Epidermal melanocyte (primary cell): ENCODE results near the gene INPPL1.

Experiments used
- DNase-seq: peaks from one replicate; pipeline ENCODE4 v3.0.0; 2011; ENCODE audit warnings: low spot score; ENCODE audit not compliant: insufficient read length

The INPPL1 gene

DNA sequence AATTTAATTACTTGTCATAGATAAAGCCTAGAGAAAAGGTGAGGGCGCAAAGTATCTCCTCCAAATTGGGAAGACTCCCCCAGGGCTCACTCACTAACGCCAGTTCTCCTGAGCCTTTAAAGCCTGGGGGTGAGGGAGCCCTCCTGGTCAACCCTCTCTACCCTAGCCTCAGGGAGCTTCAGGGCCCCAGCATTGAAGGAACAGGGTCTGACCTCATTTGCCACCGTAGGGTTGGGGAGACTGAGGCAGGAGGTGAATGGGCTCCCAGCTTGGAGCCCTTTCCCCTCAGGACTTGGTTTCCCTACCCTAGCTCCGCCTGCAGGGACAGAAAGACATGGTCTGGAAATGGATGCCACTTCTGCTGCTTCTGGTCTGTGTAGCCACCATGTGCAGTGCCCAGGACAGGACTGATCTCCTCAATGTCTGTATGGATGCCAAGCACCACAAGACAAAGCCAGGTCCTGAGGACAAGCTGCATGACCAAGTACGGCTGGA lies 6.3 kb upstream of the INPPL1 start:
- DNase-seq: no peak

DNA sequence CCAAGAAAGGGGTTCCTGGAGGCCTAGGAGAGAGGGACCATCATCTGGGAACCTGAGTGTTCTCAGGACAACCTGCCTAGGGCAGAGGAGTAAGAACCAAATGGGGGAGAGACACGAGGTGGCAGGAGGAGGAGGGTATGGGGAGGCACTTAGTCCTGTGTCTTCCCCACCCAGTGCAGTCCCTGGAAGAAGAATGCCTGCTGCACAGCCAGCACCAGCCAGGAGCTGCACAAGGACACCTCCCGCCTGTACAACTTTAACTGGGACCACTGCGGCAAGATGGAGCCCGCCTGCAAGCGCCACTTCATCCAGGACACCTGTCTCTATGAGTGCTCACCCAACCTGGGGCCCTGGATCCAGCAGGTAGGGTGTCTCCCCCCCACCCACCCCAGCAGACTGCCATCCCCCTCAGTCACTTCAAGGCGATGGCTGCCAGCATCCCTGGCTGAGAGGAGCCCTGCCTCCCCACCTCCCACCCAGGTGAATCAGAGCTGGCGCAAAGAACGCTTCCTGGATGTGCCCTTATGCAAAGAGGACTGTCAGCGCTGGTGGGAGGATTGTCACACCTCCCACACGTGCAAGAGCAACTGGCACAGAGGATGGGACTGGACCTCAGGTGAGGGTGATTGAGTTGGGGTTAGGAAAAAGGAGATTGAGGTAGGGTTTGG lies 3.7 kb upstream of the INPPL1 start:
- DNase-seq: no peak

DNA sequence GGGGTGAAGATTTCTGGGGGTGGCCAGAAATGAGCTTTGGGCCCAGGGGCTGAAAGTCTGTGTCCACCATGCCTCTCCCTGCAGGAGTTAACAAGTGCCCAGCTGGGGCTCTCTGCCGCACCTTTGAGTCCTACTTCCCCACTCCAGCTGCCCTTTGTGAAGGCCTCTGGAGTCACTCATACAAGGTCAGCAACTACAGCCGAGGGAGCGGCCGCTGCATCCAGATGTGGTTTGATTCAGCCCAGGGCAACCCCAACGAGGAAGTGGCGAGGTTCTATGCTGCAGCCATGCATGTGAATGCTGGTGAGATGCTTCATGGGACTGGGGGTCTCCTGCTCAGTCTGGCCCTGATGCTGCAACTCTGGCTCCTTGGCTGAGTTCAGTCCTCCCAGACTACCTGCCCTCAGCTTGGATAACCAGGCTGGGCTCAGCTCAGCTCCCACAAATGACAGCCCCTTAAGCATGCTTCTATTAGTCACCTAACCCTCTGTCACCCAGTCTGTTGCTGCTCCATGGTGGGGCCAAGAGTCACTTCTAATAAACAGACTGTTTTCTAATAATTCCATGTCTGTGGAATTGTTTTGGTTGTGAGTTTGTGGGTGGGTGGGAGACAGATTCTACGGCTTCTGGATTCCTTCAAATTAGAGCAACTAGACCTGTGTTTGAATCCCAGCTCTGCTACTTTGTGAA lies 3.0 kb upstream of the INPPL1 start:
- no peak for DNase-seq

DNA sequence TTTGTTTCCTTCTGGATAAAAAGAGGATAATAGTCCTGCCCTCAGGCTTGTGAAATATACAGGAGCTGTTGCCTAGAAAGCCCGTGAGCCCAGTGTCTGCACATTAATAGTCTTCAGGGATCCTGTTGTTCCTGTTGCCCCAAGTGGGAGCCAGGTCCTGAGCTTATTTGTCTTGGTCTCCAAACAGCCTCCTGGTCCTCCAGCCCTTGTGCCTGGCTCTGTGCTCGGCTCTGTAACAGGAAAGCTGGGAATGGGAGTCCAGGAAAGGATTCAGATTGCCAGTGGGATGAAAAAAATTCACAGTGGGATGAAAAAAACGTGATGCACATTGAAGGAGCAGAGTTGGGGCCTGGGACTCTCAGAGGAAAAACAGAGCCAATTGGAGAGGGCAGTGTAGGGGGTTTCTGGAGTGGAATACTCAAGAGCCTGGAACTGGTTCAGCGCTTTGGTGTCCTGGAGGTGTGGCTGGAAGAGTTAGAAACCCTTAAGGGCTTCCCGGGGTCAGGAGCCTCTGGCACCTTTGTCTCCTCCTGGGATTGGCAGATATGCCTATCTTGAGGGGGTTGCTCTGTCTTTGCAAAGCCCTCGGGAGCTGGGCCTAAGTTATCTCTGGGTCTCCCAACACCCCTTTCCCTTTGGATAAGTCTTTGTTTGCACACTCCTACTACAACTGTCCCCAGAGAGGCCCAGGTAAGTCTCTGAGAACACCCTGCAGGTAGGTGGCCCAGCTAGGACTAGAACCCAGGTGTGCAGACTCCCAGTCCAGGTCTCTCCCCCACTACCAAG lies 2.3 kb upstream of the INPPL1 start:
- no peak for DNase-seq

- DNase-seq: no peak
Measured at GRCh38 chr11:72222907-72223614, 1.5 kb upstream of the INPPL1 start.

GRCh38 chr11:72223615-72224563 lies 678 bp upstream of the INPPL1 start:
- no peak for DNase-seq

GRCh38 chr11:72225411-72225951 lies 914 bp downstream of the INPPL1 start:
- DNase-seq: no peak

GRCh38 chr11:72226701-72227100 lies 2.1 kb downstream of the INPPL1 start:
- no peak for DNase-seq

DNA sequence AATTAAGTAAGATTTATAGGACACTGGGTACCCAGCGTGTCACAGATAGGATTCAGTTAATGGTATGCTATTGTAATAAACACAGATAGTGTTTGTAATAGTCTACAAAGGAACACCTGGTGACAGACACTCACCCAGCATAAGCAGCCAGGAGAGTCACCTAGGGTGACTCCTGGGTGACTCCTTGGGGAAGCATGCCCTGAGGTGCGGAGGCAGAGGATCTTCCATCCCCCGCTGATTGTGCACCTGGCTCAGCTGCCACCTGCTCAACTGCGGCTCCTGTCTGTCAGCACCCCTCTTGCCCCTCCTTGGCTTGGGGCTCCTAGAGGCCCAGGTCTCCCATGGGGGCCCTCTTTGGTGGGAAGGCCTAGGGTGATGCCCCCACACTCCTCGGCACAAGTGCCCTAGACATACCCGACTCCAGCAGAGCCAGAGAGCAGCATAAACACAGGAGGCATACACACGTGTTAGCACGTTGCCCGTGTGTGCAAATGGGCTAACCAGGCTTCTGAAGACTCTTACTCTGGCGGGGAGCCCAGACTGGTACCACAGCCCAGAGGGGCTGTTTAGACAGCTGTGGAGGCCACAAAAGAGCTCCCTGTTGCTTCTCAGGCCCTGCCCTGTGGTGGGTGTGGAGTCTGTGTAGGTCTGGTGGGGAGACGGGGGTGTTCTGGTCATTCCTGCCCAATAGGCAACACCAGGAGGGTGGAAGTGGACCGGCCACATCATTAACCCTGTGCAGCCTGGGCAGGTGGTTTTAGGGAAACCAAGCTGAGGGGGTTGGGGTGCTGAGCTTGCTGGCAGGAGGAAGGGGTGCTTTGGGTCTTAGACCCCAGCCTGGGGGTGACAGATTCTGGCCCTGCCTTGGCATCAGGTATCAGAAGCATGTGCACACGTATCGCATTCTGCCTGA lies 3.0 kb downstream of the INPPL1 start:
- DNase-seq: no peak

GRCh38 chr11:72228229-72228843 lies 3.8 kb downstream of the INPPL1 start:
- DNase-seq: no peak

DNA sequence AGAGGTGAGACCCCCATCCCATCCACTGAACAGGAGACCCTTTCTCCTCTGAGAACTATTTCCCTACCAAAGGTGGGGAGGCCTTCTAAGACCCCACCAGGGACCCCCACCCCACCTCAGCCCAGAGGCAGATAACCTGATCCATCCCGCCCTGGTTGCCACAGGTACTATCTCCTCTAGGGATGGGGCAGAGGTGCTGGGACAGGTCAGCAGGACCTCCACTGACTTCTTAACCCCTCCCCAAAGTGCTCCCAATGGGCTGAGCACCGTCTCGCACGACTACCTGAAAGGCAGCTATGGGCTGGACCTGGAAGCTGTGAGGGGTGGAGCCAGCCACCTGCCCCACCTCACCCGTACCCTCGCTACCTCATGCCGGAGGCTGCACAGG lies 4.3 kb downstream of the INPPL1 start:
- DNase-seq: no peak

GRCh38 chr11:72229336-72229924 lies 4.9 kb downstream of the INPPL1 start:
- DNase-seq: no peak

DNA sequence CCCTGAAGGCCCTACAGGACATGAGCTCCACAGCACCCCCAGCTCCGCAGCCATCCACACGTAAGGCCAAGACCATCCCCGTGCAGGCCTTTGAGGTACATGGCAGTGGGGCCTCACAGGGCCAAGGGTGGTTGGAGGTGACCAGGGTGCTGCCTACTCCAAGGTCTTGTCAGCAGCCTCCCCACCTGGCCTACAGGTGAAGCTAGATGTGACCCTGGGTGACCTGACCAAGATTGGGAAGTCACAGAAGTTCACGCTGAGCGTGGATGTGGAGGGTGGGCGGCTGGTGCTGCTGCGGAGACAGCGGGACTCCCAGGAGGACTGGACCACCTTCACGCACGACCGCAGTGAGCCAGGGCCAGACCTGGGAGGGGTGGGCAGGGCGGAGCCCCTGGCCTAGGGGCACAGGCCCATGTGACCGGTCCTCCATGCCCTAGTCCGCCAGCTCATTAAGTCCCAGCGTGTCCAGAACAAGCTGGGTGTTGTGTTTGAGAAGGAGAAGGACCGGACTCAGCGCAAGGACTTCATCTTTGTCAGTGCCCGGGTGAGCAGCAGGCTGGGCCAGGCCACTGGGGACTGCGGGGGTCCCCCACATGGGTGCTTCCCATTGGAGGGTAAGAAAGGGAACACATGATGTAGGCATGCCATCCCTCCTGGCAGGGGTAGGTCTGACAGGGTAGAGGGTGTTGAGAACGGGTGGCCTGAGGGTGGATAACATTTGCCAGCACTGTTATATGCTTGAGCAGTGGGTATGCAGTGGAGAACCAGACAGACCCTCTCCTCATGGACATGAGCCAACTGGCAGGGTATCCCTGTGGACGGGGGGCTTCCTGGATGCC lies 5.6 kb downstream of the INPPL1 start:
- no peak for DNase-seq

DNA sequence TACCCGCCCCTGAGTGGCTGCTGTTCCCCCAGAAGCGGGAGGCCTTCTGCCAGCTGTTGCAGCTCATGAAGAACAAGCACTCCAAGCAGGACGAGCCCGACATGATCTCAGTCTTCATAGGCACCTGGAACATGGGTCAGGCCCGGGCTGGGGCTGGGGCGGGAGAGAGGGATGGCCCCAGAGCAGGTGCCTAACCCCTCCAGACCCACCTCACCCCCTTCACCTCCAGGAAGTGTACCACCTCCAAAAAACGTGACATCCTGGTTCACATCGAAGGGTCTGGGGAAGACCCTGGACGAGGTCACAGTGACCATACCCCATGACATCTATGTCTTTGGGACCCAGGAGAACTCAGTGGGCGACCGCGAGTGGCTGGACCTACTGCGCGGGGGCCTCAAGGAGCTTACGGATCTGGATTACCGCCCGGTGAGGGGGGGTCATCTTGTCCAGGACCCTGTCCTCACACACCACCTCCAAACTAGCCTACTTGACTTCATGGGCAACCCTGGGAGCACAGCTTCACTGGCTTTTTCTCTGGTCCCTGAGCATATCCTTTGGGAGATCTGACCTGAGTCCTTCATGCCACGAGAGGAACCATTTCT lies 6.3 kb downstream of the INPPL1 start:
- DNase-seq: no peak

GRCh38 chr11:72231396-72232259 lies 7.1 kb downstream of the INPPL1 start:
- DNase-seq: no peak
